Measurements from ENCODE around the gene TTC39A. TPM values are rescaled to one million over a fixed set of nuclear protein-coding genes. Genes with fewer than 3 reads are reported as not detected.

The TTC39A gene
- total RNA-seq, 1 experiment from 2014 or later: 15.4 TPM

GRCh38 chr1:51301844-51302162 lies 28.6 kb downstream of the TTC39A start:
- ChIA-PET POLR2A (no interaction called here), RAD21 (ENCODE audit: low non-redundant PET in 1 of 2, low total read pairs in 2 of 2, uncharacterized antibody in 2 of 2, unreplicated experiment in 2 of 2) (no interaction called here), CTCF (no interaction called here)
- Histone ChIP-seq H3K4me2 (ENCODE audit: low read length) (no peak overlapping the region), H2AFZ (ENCODE audit: low read depth, low read length, poor library complexity, severe bottlenecking) (no peak overlapping the region), H3K27ac (ENCODE audit: low read depth, low read length) (no peak overlapping the region), H3K9me2 (ENCODE audit: insufficient read depth) (no peaks in the 10 kb centered on the region), H3K4me1 (ENCODE audit: control insufficient read depth in 1 of 2, insufficient read depth in 2 of 2, low read length in 2 of 2) (peaks cover 0 to 21% of the 10 kb centered on the region in 2 experiments; a peak in 3 of 4 replicates), H3K36me3 (ENCODE audit: control insufficient read depth in 1 of 2, insufficient read depth in 2 of 2, low read length in 2 of 2) (no peaks in the 10 kb centered on the region), H3K79me2 (ENCODE audit: insufficient read depth, low read length) (no peaks in the 10 kb centered on the region), H3K9ac (ENCODE audit: low read length) (no peak overlapping the region), H4K20me1 (ENCODE audit: insufficient read depth) (no peaks in the 10 kb centered on the region), H3K27me3 (ENCODE audit: insufficient read depth, low read length) (no peaks in the 10 kb centered on the region), H3K4me3 (replicated peaks in 1 of 2; ENCODE audit: low read depth in 1 of 2, low read length in 2 of 2) (no peak overlapping the region), H3K9me3 (ENCODE audit: control insufficient read depth in 1 of 2, insufficient read depth in 1 of 2, low read depth in 1 of 2, low read length in 2 of 2) (no peaks in the 10 kb centered on the region)
- DNase-seq (ENCODE audit: low read depth, low spot score): no peak
- intact Hi-C loops (cut with micrococcal nuclease): no loop called here
- no TSS peak for BruUV-seq (replicated peaks)
- TF ChIP-seq ATF3 (IDR thresholded peaks at IDR 0.05) (no peak), MAX (IDR thresholded peaks at IDR 0.05) (no peak), YY1 (IDR thresholded peaks at IDR 0.05; ENCODE audit: extremely low read depth, insufficient replicate concordance, low read depth, low read length) (no peak), CBX3 (IDR thresholded peaks at IDR 0.05; ENCODE audit: low read depth) (no peak)
- no peak for ATAC-seq

- no peak overlapping the region for H3K4me2 ChIP-seq (ENCODE audit: low read length)
- H3K4me3 ChIP-seq (replicated peaks in 1 of 2; ENCODE audit: low read depth in 1 of 2, low read length in 2 of 2): no peak overlapping the region
- DNase-seq (ENCODE audit: low read depth, low spot score) (no peak), ATAC-seq (no peak)
- no peak overlapping the region for H3K27ac ChIP-seq (ENCODE audit: low read depth, low read length)
- H3K9ac ChIP-seq (ENCODE audit: low read length): no peak overlapping the region
- CTCF ChIA-PET: no interaction called here
- intact Hi-C loops (cut with micrococcal nuclease): no loop called here
- no peaks in the 10 kb centered on the region for H3K9me2 ChIP-seq (ENCODE audit: insufficient read depth)
- no peaks in the 10 kb centered on the region for H3K79me2 ChIP-seq (ENCODE audit: insufficient read depth, low read length)
- RAD21 ChIA-PET (ENCODE audit: low non-redundant PET in 1 of 2, low total read pairs in 2 of 2, uncharacterized antibody in 2 of 2, unreplicated experiment in 2 of 2): no interaction called here
- no peaks in the 10 kb centered on the region for H3K27me3 ChIP-seq (ENCODE audit: insufficient read depth, low read length)
- BruUV-seq (replicated peaks): no TSS peak
- no peaks in the 10 kb centered on the region for H3K36me3 ChIP-seq (ENCODE audit: control insufficient read depth in 1 of 2, insufficient read depth in 2 of 2, low read length in 2 of 2)
- H4K20me1 ChIP-seq (ENCODE audit: insufficient read depth): no peaks in the 10 kb centered on the region
- no peaks in the 10 kb centered on the region for H3K9me3 ChIP-seq (ENCODE audit: control insufficient read depth in 1 of 2, insufficient read depth in 1 of 2, low read depth in 1 of 2, low read length in 2 of 2)
- peaks cover 0 to 25% of the 10 kb centered on the region in 2 experiments; a peak in 3 of 4 replicates for H3K4me1 ChIP-seq (ENCODE audit: control insufficient read depth in 1 of 2, insufficient read depth in 2 of 2, low read length in 2 of 2)
- POLR2A ChIA-PET: no interaction called here
- no peak overlapping the region for H2AFZ ChIP-seq (ENCODE audit: low read depth, low read length, poor library complexity, severe bottlenecking)
- TF ChIP-seq JUND (IDR thresholded peaks at IDR 0.05): no peak
- no peak for TF ChIP-seq EZH2 (IDR thresholded peaks at IDR 0.05)
- TF ChIP-seq ATF3 (IDR thresholded peaks at IDR 0.05): no peak
- TF ChIP-seq ELF1 (IDR thresholded peaks at IDR 0.05; ENCODE audit: borderline replicate concordance, low read depth): no peak
- TF ChIP-seq RAD21 (IDR thresholded peaks at IDR 0.05; ENCODE audit: low read depth): no peak
- TF ChIP-seq, protein P1, sequence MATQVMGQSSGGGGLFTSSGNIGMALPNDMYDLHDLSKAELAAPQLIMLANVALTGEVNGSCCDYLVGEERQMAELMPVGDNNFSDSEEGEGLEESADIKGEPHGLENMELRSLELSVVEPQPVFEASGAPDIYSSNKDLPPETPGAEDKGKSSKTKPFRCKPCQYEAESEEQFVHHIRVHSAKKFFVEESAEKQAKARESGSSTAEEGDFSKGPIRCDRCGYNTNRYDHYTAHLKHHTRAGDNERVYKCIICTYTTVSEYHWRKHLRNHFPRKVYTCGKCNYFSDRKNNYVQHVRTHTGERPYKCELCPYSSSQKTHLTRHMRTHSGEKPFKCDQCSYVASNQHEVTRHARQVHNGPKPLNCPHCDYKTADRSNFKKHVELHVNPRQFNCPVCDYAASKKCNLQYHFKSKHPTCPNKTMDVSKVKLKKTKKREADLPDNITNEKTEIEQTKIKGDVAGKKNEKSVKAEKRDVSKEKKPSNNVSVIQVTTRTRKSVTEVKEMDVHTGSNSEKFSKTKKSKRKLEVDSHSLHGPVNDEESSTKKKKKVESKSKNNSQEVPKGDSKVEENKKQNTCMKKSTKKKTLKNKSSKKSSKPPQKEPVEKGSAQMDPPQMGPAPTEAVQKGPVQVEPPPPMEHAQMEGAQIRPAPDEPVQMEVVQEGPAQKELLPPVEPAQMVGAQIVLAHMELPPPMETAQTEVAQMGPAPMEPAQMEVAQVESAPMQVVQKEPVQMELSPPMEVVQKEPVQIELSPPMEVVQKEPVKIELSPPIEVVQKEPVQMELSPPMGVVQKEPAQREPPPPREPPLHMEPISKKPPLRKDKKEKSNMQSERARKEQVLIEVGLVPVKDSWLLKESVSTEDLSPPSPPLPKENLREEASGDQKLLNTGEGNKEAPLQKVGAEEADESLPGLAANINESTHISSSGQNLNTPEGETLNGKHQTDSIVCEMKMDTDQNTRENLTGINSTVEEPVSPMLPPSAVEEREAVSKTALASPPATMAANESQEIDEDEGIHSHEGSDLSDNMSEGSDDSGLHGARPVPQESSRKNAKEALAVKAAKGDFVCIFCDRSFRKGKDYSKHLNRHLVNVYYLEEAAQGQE (IDR thresholded peaks at IDR 0.05; ENCODE audit: low read depth): no peak
- TF ChIP-seq SRF (IDR thresholded peaks at IDR 0.05; ENCODE audit: low read depth): no peak
- no peak for TF ChIP-seq SP1 (IDR thresholded peaks at IDR 0.05; ENCODE audit: low read depth)
- no peak for TF ChIP-seq POLR2AphosphoS5 (IDR thresholded peaks at IDR 0.05; ENCODE audit: low read depth, low read length)
- TF ChIP-seq EZH2phosphoT487 (IDR thresholded peaks at IDR 0.05; ENCODE audit: borderline replicate concordance): no peak
- no peak for TF ChIP-seq EGR1 (IDR thresholded peaks at IDR 0.05; ENCODE audit: low read depth)
- no peak for TF ChIP-seq ZNF274 (IDR thresholded peaks at IDR 0.05; ENCODE audit: low read depth, low read length)
- TF ChIP-seq TCF7L2 (IDR thresholded peaks at IDR 0.05; ENCODE audit: borderline replicate concordance, extremely low read depth, insufficient read depth, insufficient read length): no peak
- no peak for TF ChIP-seq FOSL1 (IDR thresholded peaks at IDR 0.05; ENCODE audit: low read depth)
- no peak for TF ChIP-seq ZFX (IDR thresholded peaks at IDR 0.05)
- TF ChIP-seq YY1 (IDR thresholded peaks at IDR 0.05; ENCODE audit: extremely low read depth, insufficient replicate concordance, low read depth, low read length): no peak
Measured at GRCh38 chr1:51301152-51301843, 29.1 kb downstream of the TTC39A start.
